ENCODE measurements around the gene USP11. TPM values are rescaled to one million over a fixed set of nuclear protein-coding genes. Genes with fewer than 3 reads are reported as not detected.

Gene USP11
- total RNA-seq, 2 donors from 2014 or later, result 45.7 to 49.2 TPM

DNA sequence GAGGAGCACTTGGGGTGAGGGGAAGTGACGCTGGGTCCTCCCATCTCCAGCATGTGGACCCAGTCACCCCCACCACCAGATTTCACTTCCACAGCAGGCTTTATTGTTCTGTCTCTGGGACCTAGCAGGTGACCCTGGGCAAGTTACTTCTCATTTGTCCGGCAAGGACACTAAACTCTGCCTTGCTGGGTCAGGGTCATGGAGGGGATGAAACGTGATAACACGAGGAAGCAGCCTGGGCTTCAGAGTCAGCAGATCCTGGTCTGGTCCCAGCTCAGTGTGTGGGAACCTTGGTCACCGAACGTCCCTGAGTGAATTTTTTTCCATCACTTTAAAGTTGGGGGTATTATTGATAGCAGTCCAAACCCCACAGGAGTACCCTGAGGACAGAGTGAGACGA lies 35.3 kb upstream of the USP11 start:
- Mint-ChIP-seq H3K4me3 (no peak overlapping the region), H3K4me1 (ENCODE audit: low read depth in 2 of 2) (peaks cover 39 to 60% of the 10 kb centered on the region in 2 donors), H3K36me3 (no peaks in the 10 kb centered on the region), H3K27ac (peak overlapping the region; percentile 75 to 99), H3K27me3 (no peaks in the 10 kb centered on the region), H3K9me3 (no peaks in the 10 kb centered on the region)
- ATAC-seq (no peak), DNase-seq (ENCODE audit: low spot score) (no peak)

DNA sequence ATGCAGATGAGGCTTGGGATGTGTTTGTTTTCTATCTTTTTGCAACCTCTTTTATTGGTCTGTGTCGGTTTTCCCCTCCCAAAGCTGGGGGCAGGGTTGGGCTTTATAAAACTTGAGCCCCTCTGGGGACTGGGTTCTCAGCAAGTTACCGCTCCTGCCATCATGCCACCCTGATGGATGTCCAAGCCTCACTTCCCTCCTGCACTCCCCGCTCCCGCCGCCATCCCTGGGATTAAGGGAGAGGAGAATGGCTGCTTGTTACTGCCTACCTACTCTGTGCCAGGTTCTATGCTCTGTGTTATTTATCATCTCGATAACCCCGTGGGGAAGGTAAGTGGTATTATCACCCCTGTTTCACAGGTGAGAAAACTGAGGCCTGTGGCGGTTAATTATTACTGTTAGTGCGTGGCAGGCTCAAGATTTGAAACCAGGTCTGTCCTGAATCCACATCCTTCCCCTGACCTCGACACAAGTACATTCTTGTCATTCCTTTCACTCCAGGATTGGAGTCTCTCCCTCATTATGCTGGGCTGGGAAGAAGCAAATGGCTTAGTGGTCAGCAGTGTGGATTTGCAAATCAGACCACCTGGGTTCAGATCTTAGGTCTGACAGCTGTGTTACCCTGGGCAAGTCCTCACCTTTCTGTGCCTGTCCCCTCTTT lies 34.7 kb upstream of the USP11 start:
- H3K27me3 Mint-ChIP-seq, result no peaks in the 10 kb centered on the region
- H3K27ac Mint-ChIP-seq, result peak overlapping the region in 1 of 2 donors; percentile 56
- no peak for DNase-seq (ENCODE audit: low spot score)
- peaks cover 33 to 54% of the 10 kb centered on the region in 2 donors for H3K4me1 Mint-ChIP-seq (ENCODE audit: low read depth in 2 of 2)
- ATAC-seq, result no peak
- H3K36me3 Mint-ChIP-seq, result no peaks in the 10 kb centered on the region
- H3K9me3 Mint-ChIP-seq, result no peaks in the 10 kb centered on the region
- no peak overlapping the region for H3K4me3 Mint-ChIP-seq

DNA sequence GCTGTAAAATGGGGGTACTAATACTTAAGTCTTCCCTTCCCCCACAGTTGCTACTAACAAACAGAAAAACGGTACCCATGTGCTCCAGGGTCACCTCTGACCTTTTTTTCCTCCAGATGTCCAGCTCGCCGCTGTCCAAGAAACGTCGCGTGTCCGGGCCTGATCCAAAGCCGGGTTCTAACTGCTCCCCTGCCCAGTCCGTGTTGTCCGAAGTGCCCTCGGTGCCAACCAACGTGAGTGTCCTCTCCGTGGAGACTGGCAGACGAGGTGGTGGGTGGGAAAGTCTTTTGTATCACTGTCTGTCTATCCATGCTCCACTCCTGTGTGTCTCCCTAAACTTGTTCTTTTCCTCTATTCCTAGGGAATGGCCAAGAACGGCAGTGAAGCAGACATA lies 34.1 kb upstream of the USP11 start:
- H3K27ac Mint-ChIP-seq, result peak overlapping the region in 1 of 2 donors; percentile 56
- H3K4me1 Mint-ChIP-seq (ENCODE audit: low read depth in 2 of 2), result peaks cover 30 to 49% of the 10 kb centered on the region in 2 donors
- H3K9me3 Mint-ChIP-seq, result no peaks in the 10 kb centered on the region
- H3K4me3 Mint-ChIP-seq, result no peak overlapping the region
- H3K27me3 Mint-ChIP-seq, result no peaks in the 10 kb centered on the region
- ATAC-seq (no peak), DNase-seq (ENCODE audit: low spot score) (no peak)
- no peaks in the 10 kb centered on the region for H3K36me3 Mint-ChIP-seq

DNA sequence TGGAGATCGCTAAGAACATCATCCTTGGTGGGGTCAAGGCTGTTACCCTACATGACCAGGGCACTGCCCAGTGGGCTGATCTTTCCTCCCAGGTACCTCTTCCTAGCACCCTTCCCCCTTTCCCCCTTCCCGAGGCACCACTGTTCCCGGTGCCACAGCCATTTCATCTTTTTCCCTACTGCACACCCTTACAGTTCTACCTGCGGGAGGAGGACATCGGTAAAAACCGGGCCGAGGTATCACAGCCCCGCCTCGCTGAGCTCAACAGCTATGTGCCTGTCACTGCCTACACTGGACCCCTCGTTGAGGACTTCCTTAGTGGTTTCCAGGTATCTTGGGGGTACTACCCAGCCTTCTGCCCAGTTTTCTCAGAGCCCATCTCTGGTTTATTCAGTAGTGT lies 33.5 kb upstream of the USP11 start:
- Mint-ChIP-seq H3K36me3 (no peaks in the 10 kb centered on the region), H3K27me3 (no peaks in the 10 kb centered on the region), H3K27ac (no peak overlapping the region), H3K4me3 (no peak overlapping the region), H3K4me1 (ENCODE audit: low read depth in 2 of 2) (peaks cover 28 to 47% of the 10 kb centered on the region in 2 donors), H3K9me3 (no peaks in the 10 kb centered on the region)
- no peak for ATAC-seq
- DNase-seq (ENCODE audit: low spot score), result no peak

DNA sequence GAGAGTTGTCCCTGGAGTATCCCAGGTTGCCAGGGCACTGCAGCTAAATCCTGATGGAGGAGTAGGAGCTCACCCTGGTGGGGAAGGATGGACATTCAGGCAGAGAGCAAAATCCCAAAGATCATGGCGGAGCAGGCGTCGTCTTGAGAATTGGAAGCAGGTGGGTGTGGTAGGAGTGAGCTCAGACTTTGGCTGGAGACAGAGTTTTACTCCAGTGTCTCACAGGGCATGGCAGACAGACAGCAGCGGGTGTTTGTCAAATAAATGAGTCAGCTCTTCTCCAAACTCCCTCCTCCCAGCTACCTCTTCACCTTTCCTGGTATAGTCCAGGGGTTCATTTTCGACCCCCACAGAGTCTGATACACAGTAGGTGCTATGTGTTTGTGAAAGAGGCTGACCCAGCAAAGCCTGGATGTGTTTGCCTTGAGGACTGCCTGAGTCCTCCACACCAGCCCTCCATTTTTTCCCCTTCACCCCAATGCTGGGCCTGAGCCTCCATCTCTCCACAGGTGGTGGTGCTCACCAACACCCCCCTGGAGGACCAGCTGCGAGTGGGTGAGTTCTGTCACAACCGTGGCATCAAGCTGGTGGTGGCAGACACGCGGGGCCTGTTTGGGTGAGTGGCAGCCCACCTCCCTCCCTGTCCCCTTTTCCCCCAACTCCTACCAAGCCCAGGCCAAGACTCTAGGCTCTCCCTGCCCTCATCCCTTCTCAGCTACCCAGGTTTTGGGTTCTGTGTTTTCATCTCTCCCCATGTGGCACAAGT lies 32.2 kb upstream of the USP11 start:
- no peak for DNase-seq (ENCODE audit: low spot score)
- H3K4me1 Mint-ChIP-seq (ENCODE audit: low read depth in 2 of 2), result peaks cover 16 to 39% of the 10 kb centered on the region in 2 donors
- no peaks in the 10 kb centered on the region for H3K36me3 Mint-ChIP-seq
- no peak overlapping the region for H3K27ac Mint-ChIP-seq
- no peak for ATAC-seq
- H3K9me3 Mint-ChIP-seq, result no peaks in the 10 kb centered on the region
- H3K27me3 Mint-ChIP-seq, result no peaks in the 10 kb centered on the region
- H3K4me3 Mint-ChIP-seq, result no peak overlapping the region

DNA sequence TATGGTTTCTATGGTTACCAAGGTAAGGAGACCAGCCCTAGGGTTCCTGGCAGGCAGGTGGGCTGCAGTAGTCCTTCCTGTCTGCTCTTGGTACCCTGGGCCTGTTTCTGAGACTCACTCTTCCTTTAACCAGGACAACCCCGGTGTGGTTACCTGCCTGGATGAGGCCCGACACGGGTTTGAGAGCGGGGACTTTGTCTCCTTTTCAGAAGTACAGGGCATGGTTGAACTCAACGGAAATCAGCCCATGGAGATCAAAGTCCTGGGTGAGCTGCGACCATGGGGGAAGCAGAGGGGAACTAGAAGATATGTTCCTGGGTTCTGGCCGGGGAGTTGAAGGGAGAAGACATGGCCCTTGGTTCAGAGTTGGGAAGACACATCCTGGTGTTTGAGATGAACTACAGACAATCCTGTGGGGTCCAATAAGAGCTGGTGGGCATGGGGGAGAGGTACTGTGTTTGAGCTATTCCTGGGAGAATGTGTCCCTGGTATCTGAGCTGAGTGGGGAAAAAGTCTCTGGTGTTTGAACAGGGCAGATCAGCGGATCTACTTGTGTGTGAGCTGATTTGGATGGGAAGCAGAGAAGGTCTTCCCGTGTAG lies 31.4 kb upstream of the USP11 start:
- Mint-ChIP-seq H3K27ac (no peak overlapping the region), H3K27me3 (no peaks in the 10 kb centered on the region), H3K36me3 (no peaks in the 10 kb centered on the region), H3K9me3 (no peaks in the 10 kb centered on the region), H3K4me3 (no peak overlapping the region), H3K4me1 (ENCODE audit: low read depth in 2 of 2) (peaks cover 7 to 30% of the 10 kb centered on the region in 2 donors)
- ATAC-seq, result no peak
- DNase-seq (ENCODE audit: low spot score), result no peak

DNA sequence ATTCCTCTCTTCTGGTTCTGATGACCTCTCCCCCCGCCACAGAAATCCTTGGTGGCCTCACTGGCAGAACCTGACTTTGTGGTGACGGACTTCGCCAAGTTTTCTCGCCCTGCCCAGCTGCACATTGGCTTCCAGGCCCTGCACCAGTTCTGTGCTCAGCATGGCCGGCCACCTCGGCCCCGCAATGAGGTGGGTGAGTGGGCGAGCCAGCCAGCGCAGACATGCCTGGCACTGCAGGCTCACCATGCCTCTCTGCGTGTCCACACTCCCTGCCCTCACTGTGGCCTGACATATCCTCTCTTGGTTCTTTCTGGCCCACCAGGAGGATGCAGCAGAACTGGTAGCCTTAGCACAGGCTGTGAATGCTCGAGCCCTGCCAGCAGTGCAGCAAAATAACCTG lies 30.5 kb upstream of the USP11 start:
- H3K36me3 Mint-ChIP-seq, result no peaks in the 10 kb centered on the region
- no peak for ATAC-seq
- H3K27me3 Mint-ChIP-seq, result no peaks in the 10 kb centered on the region
- H3K4me3 Mint-ChIP-seq, result no peak overlapping the region
- peaks cover under 1 to 22% of the 10 kb centered on the region in 2 donors for H3K4me1 Mint-ChIP-seq (ENCODE audit: low read depth in 2 of 2)
- no peak overlapping the region for H3K27ac Mint-ChIP-seq
- no peaks in the 10 kb centered on the region for H3K9me3 Mint-ChIP-seq
- DNase-seq (ENCODE audit: low spot score), result no peak

DNA sequence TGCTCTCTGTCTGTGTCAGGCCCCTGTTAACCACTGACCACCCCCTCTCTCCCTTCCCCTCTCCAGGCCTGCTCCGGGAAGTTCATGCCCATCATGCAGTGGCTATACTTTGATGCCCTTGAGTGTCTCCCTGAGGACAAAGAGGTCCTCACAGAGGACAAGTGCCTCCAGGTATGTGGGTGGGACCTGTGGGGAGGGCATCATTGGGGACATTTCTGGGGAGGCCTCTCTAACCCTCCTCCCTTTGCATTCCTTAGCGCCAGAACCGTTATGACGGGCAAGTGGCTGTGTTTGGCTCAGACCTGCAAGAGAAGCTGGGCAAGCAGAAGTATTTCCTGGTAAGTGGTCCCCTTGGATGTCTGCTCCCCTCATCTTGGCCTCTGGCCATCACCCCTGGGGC lies 29.9 kb upstream of the USP11 start:
- peaks cover 0 to 20% of the 10 kb centered on the region in 2 donors for H3K4me1 Mint-ChIP-seq (ENCODE audit: low read depth in 2 of 2)
- peak in 1 of 2 donors; percentile 15 for ATAC-seq
- H3K27me3 Mint-ChIP-seq, result no peaks in the 10 kb centered on the region
- H3K27ac Mint-ChIP-seq, result no peak overlapping the region
- DNase-seq (ENCODE audit: low spot score), result no peak
- no peaks in the 10 kb centered on the region for H3K36me3 Mint-ChIP-seq
- no peak overlapping the region for H3K4me3 Mint-ChIP-seq
- no peaks in the 10 kb centered on the region for H3K9me3 Mint-ChIP-seq

DNA sequence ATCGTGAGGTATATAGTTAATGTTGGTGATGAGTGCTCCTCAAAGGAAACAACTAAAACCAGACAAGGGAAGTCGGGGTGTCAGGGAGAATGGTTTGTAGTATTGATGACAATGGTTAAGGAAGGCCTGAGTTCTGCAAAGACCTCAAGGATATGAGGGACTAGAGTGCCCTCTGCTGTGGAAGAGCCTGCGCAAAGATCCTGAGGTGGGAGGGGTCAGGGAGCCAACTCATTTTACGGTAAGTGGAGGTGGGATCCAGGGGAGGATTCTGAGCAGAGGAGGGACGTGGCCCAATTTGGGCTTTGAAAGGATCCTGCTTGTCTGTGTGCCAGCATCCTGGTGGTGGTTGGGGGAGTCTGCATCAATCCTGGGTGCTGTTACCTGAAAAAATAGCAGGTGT lies 27.8 kb upstream of the USP11 start:
- Mint-ChIP-seq H3K27ac (no peak overlapping the region), H3K36me3 (no peaks in the 10 kb centered on the region)

DNA sequence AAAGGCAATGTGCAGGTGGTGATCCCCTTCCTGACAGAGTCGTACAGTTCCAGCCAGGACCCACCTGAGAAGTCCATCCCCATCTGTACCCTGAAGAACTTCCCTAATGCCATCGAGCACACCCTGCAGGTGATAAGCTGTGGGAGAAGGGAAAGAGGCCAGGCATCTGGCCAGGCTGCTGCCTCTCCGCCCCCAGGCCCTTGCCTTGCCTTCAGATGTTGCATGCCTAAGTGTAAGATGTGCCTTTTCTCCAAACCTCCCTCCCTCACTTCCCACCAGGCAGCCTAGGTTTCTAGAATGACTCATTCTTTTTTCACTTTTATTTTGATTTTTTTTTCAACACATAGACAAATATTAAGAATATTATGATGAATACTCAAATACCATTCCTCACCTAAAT lies 26.5 kb upstream of the USP11 start:
- H3K4me3 Mint-ChIP-seq, result no peak overlapping the region
- ATAC-seq, result no peak
- no peaks in the 10 kb centered on the region for H3K27me3 Mint-ChIP-seq
- H3K36me3 Mint-ChIP-seq, result peaks cover 2% of the 10 kb centered on the region
- no peaks in the 10 kb centered on the region for H3K9me3 Mint-ChIP-seq
- no peak for DNase-seq (ENCODE audit: low spot score)
- peaks cover under 1 to 10% of the 10 kb centered on the region in 2 donors for H3K4me1 Mint-ChIP-seq (ENCODE audit: low read depth in 2 of 2)
- no peak overlapping the region for H3K27ac Mint-ChIP-seq

More for the DNA sequence above, 27.8 kb upstream of the USP11 start:
- no peak overlapping the region for H3K4me3 Mint-ChIP-seq
- no peaks in the 10 kb centered on the region for H3K9me3 Mint-ChIP-seq
- peaks cover 0 to 13% of the 10 kb centered on the region in 2 donors for H3K4me1 Mint-ChIP-seq (ENCODE audit: low read depth in 2 of 2)
- DNase-seq (ENCODE audit: low spot score), result no peak
- H3K27me3 Mint-ChIP-seq, result no peaks in the 10 kb centered on the region
- no peak for ATAC-seq

DNA sequence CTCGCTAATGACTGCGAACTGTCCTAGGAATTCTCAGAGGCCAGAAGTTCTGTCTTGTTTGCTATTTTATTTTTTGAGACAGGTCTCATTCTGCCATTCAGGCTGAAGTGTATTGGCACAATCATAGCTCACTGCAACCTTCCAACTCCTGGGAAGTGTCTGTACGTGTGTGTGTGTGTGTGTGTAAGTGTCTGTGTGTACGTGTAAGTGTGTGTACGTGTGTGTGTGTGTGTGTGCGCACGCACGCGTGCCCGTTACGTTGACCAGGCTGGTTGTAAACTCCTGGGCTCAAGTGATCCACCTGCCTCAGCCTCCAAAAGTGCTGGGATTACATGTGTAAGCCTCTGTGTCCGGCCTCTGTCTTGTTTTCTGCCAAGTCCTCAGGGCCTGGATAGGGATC lies 24.7 kb upstream of the USP11 start:
- ATAC-seq, result no peak
- H3K36me3 Mint-ChIP-seq, result peaks cover 13% of the 10 kb centered on the region
- H3K27ac Mint-ChIP-seq, result no peak overlapping the region

DNA sequence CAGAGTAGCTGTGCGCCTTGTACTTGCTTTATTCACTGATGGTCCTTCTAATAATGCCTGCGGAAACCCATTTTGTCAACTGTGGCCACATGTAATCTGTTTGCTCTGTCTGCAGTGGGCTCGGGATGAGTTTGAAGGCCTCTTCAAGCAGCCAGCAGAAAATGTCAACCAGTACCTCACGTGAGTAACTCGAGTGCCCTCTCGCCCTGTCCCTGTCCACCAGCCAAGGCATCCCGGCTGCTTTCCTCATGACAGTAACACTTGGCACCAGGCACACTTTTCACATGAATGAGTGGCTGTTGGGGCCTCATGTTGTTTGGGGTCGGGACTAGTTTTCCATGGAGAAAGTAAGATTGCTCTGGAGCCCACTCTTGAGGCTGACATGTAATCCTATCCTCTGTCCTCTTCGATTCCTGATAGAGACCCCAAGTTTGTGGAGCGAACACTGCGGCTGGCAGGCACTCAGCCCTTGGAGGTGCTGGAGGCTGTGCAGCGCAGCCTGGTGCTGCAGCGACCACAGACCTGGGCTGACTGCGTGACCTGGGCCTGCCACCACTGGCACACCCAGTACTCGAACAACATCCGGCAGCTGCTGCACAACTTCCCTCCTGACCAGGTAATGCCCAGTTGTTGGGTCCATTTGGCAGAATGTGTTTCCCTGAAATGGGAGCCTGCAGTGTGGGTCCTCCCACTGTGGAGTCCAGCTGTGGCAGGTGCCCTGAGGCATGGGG lies 23.1 kb upstream of the USP11 start:
- H3K36me3 Mint-ChIP-seq, result peaks cover 17% of the 10 kb centered on the region
- H3K4me1 Mint-ChIP-seq (ENCODE audit: low read depth in 2 of 2), result peaks cover 9 to 12% of the 10 kb centered on the region in 2 donors
- H3K27ac Mint-ChIP-seq, result no peak overlapping the region
- no peak overlapping the region for H3K4me3 Mint-ChIP-seq
- H3K9me3 Mint-ChIP-seq, result no peaks in the 10 kb centered on the region
- no peak for DNase-seq (ENCODE audit: low spot score)
- no peaks in the 10 kb centered on the region for H3K27me3 Mint-ChIP-seq
- ATAC-seq, result no peak

More for the DNA sequence above, 24.7 kb upstream of the USP11 start:
- no peak overlapping the region for H3K4me3 Mint-ChIP-seq
- no peaks in the 10 kb centered on the region for H3K27me3 Mint-ChIP-seq
- H3K4me1 Mint-ChIP-seq (ENCODE audit: low read depth in 2 of 2), result peaks cover 9 to 13% of the 10 kb centered on the region in 2 donors
- DNase-seq (ENCODE audit: low spot score), result no peak
- H3K9me3 Mint-ChIP-seq, result no peaks in the 10 kb centered on the region

DNA sequence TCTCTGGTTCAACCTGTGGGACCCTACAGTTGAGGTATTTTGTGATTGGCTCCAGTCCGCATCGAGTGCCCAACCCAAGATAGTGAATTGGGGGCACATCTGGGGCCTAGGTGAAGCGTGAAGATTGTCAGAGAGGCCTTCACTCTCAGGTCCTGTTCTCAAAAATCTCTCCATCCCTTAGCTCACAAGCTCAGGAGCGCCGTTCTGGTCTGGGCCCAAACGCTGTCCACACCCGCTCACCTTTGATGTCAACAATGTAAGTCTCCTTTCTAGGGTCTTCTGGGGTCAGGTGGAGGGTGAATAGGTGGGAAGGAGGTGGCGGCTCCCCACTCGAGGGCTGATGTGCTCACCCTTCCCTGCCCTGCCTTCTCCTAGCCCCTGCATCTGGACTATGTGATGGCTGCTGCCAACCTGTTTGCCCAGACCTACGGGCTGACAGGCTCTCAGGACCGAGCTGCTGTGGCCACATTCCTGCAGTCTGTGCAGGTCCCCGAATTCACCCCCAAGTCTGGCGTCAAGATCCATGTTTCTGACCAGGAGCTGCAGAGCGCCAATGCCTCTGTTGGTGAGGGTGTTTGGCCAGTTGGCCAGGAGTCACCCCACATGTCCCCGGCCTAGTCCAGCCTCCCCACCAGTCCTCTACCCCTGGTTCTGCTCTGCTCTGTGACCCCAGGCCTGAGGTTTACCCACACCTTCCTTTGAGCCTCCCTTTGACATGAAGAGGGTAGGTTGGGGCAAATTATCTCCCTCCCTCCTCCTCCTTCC lies 22.0 kb upstream of the USP11 start:
- H3K27me3 Mint-ChIP-seq, result no peaks in the 10 kb centered on the region
- ATAC-seq, result no peak
- peaks cover 18% of the 10 kb centered on the region for H3K36me3 Mint-ChIP-seq
- DNase-seq (ENCODE audit: low spot score), result no peak
- H3K9me3 Mint-ChIP-seq, result no peaks in the 10 kb centered on the region
- peaks cover 9 to 10% of the 10 kb centered on the region in 2 donors for H3K4me1 Mint-ChIP-seq (ENCODE audit: low read depth in 2 of 2)
- no peak overlapping the region for H3K27ac Mint-ChIP-seq
- no peak overlapping the region for H3K4me3 Mint-ChIP-seq

All from natural killer cell treated with Interleukin-12 subunit alpha and Interleukin-12 subunit beta and Interleukin-15 and Interleukin-18, amount 100 ng/mL, for 72 hours (primary cell).